IMR-90 (cell line): ENCODE results near the gene EIF4E1B. TPM values are rescaled to one million over a fixed set of nuclear protein-coding genes. Genes with fewer than 3 reads are reported as not detected.

Experiments used
- ATAC-seq: fragments of 200-7000 bp; cut with Tn5 transposase; 2 replicates; pipeline ENCODE4 v1.9.1; 2020; ENCODE audit warnings: low read depth, mild to moderate bottlenecking, moderate library complexity
- BruUV-seq: library from RNA; stranded (reverse); fragments of 400-500 nt; replicated peaks from 2 replicates; lab custom pipeline; 2021; lab: Mats Ljungman, UMichigan
- CTCF ChIA-PET: fragments of 300-600 bp; formaldehyde crosslinking; extraction: SDS; loops from one replicate; lab custom pipeline; 2021; ENCODE audit warnings: antibody characterized with exemption; lab: Yijun Ruan, JAX
- POLR2A ChIA-PET: fragments of 300-600 bp; sonication (Branson Sonifier 250); formaldehyde crosslinking; loops from one replicate; lab custom pipeline; 2022; ENCODE audit warnings: antibody characterized with exemption; ENCODE audit not compliant: unreplicated experiment; lab: Charles Lee
- DNase-seq: peaks from one replicate; pipeline ENCODE4 v3.0.0; 2013
- H2AFZ ChIP-seq: replicated peaks from 2 replicates; pipeline ENCODE3; 2013; ENCODE audit warnings: low read length, mild to moderate bottlenecking; ENCODE audit not compliant: poor library complexity
- H2AK5ac ChIP-seq: 2 replicates; pipeline ENCODE4 v1.6.1; 2013; ENCODE audit warnings: low read depth, low read length, inconsistent platforms
- H2AK9ac ChIP-seq: replicated peaks from 2 replicates; pipeline ENCODE3; 2013; ENCODE audit warnings: mild to moderate bottlenecking, low read depth, low read length, moderate library complexity; ENCODE audit not compliant: poor library complexity
- H2BK120ac ChIP-seq: 2 replicates; pipeline ENCODE4 v1.6.1; 2013; ENCODE audit warnings: low read depth, low read length, inconsistent platforms
- H2BK15ac ChIP-seq: 3 replicates; pipeline ENCODE4 v1.6.1; 2013; ENCODE audit warnings: low read depth, low read length, inconsistent platforms
- H2BK20ac ChIP-seq: 2 replicates; pipeline ENCODE4 v1.6.1; 2013; ENCODE audit warnings: low read depth, mild to moderate bottlenecking, inconsistent platforms, low read length, moderate library complexity
- H2BK5ac ChIP-seq: 2 replicates; pipeline ENCODE4 v1.6.1; 2013; ENCODE audit warnings: mild to moderate bottlenecking, low read depth, low read length, inconsistent platforms; ENCODE audit not compliant: poor library complexity, severe bottlenecking
- H3K14ac ChIP-seq: replicated peaks from 2 replicates; pipeline ENCODE4 v1.6.1; 2013; ENCODE audit warnings: low read depth, low read length, inconsistent platforms
- H3K18ac ChIP-seq: 2 replicates; pipeline ENCODE4 v1.6.1; 2013; ENCODE audit warnings: low read depth, low read length, control low read depth
- H3K23ac ChIP-seq: 2 replicates; pipeline ENCODE4 v1.6.1; 2013; ENCODE audit warnings: low read depth, low read length, inconsistent platforms
- H3K27ac ChIP-seq: 2 replicates; pipeline ENCODE4 v1.5.1; 2013; ENCODE audit warnings: mild to moderate bottlenecking, control low read depth, low read length; ENCODE audit not compliant: insufficient read depth
- H3K27me3 ChIP-seq: 2 replicates; pipeline ENCODE4 v1.6.1; 2013; ENCODE audit warnings: low read length; ENCODE audit not compliant: control insufficient read depth, insufficient read depth
- H3K36me3 ChIP-seq: 2 replicates; pipeline ENCODE4 v1.6.1; 2013; ENCODE audit warnings: low read length, mixed read lengths; ENCODE audit not compliant: control insufficient read depth, insufficient read depth
- H3K4ac ChIP-seq: 2 replicates; pipeline ENCODE4 v1.6.1; 2013; ENCODE audit warnings: low read depth, low read length, inconsistent platforms
- H3K4me1 ChIP-seq: 2 replicates; pipeline ENCODE4 v1.6.1; 2013; ENCODE audit warnings: low read length, mixed read lengths; ENCODE audit not compliant: control insufficient read depth, insufficient read depth
- H3K4me2 ChIP-seq: 2 replicates; pipeline ENCODE4 v1.6.1; 2013; ENCODE audit warnings: low read depth, mild to moderate bottlenecking, control low read depth, low read length, moderate library complexity
- H3K4me3 ChIP-seq: 2 replicates; pipeline ENCODE4 v1.5.1; 2013; ENCODE audit warnings: low read depth, mild to moderate bottlenecking, control low read depth, low read length, moderate library complexity; ENCODE audit not compliant: insufficient read depth
- H3K56ac ChIP-seq: 2 replicates; pipeline ENCODE4 v1.6.1; 2013; ENCODE audit warnings: low read length, inconsistent platforms; ENCODE audit not compliant: insufficient read depth; ENCODE audit errors: extremely low read depth
- H3K79me1 ChIP-seq, 2 experiments: 2 replicates each; pipeline ENCODE4 v1.6.1; 2013; ENCODE audit warnings: low read length in 2 of 2, inconsistent platforms in 1 of 2, low read depth in 1 of 2
- H3K9ac ChIP-seq: 2 replicates; pipeline ENCODE4 v1.6.1; 2013; ENCODE audit warnings: low read depth, low read length, control low read depth
- H3K9me1 ChIP-seq: 2 replicates; pipeline ENCODE4 v1.6.1; 2013; ENCODE audit warnings: low read length, inconsistent platforms; ENCODE audit not compliant: insufficient read depth
- H3K9me3 ChIP-seq: 2 replicates; pipeline ENCODE4 v1.6.1; 2013; ENCODE audit warnings: low read length; ENCODE audit not compliant: control insufficient read depth, insufficient read depth
- H4K20me1 ChIP-seq: 2 replicates; pipeline ENCODE4 v1.6.1; 2013; ENCODE audit warnings: low read length, inconsistent platforms; ENCODE audit not compliant: insufficient read depth
- H4K5ac ChIP-seq: 2 replicates; pipeline ENCODE4 v1.6.1; 2013; ENCODE audit warnings: mild to moderate bottlenecking, low read depth, low read length, control low read depth
- H4K8ac ChIP-seq, 2 experiments: 2 replicates each; pipeline ENCODE4 v1.6.1; 2013; ENCODE audit warnings: low read depth in 2 of 2, low read length in 2 of 2, control low read depth in 1 of 2, inconsistent platforms in 1 of 2
- H4K91ac ChIP-seq: 2 replicates; pipeline ENCODE4 v1.6.1; 2013; ENCODE audit warnings: low read depth, low read length, inconsistent platforms; ENCODE audit not compliant: insufficient read depth
- BHLHE40 ChIP-seq: fragments of 150-350 bp; IDR thresholded peaks from 2 replicates; pipeline ENCODE4 v1.6.1; 2016; ENCODE audit warnings: mild to moderate bottlenecking, low read depth, low read length
- CEBPB ChIP-seq: IDR thresholded peaks from 2 replicates; pipeline ENCODE4 v1.6.1; 2012; ENCODE audit warnings: low read depth, low read length, improper control_type of control experiment
- CHD1 ChIP-seq: IDR thresholded peaks from 2 replicates; pipeline ENCODE4 v1.6.1; 2012; ENCODE audit warnings: low read depth, low read length, improper control_type of control experiment
- FOS ChIP-seq: fragments of 150-350 bp; IDR thresholded peaks from 2 replicates; pipeline ENCODE4 v1.6.1; 2016; ENCODE audit warnings: low read depth, low read length
- MAZ ChIP-seq: IDR thresholded peaks from 2 replicates; pipeline ENCODE4 v1.6.1; 2012; ENCODE audit warnings: low read depth, mild to moderate bottlenecking, low read length, improper control_type of control experiment, moderate library complexity, borderline replicate concordance
- MXI1 ChIP-seq: IDR thresholded peaks from 2 replicates; pipeline ENCODE4 v1.6.1; 2012; ENCODE audit warnings: low read depth, mild to moderate bottlenecking, low read length, moderate library complexity, borderline replicate concordance
- RAD21 ChIP-seq: IDR thresholded peaks from 2 replicates; pipeline ENCODE4 v1.6.1; 2012; ENCODE audit warnings: low read length, improper control_type of control experiment
- RFX5 ChIP-seq: IDR thresholded peaks from 2 replicates; pipeline ENCODE4 v1.8.0; 2012; ENCODE audit warnings: low read depth, mild to moderate bottlenecking, low read length, moderate library complexity
- SMC3 ChIP-seq: fragments of 150-350 bp; IDR thresholded peaks from 2 replicates; pipeline ENCODE4 v1.6.1; 2016; ENCODE audit warnings: low read depth, mild to moderate bottlenecking, antibody characterized with exemption, low read length, moderate library complexity
- WGBS, 2 experiments: methylation state at CpG; one replicate each; pipeline versions ENCODE4 v1.1.5 to v1.1.7; 2013; ENCODE audit warnings: missing lambda C conversion rate in 2 of 2; ENCODE audit not compliant: insufficient read length in 1 of 2; ENCODE audit errors: extremely low coverage in 2 of 2; 5-methylcytosine and 5-hydroxymethylcytosine counted together
- dilution Hi-C: fragments of 300-500 bp; cut with HindIII; formaldehyde crosslinking; loops from one replicate; pipeline ENCODE4 v1.14.3; 2018; ENCODE audit warnings: low sequenced_read_pairs; ENCODE audit not compliant: unreplicated experiment
- in situ Hi-C: fragments of 300-500 bp; cut with MboI; formaldehyde crosslinking; loops from 3 replicates; pipeline ENCODE4 v1.14.3; 2019; ENCODE audit warnings: low sequenced_read_pairs, inconsistent platforms, mixed read lengths
- intact Hi-C: fragments of 100-400 bp; cut with micrococcal nuclease; formaldehyde crosslinking; loops from 2 replicates; pipeline ENCODE4 v1.10.0; 2022
- polyA plus RNA-seq, 3 experiments: library from polyadenylated mRNA; depleted of rRNA; stranded (reverse); fragments of >200 nt; gene quantifications; 2 replicates each; pipeline ENCODE4 v1.2.3, GENCODE V29; 2012; ENCODE audit warnings: low replicate concordance in 1 of 3
- total RNA-seq: library from RNA; depleted of rRNA; stranded (reverse); fragments of >200 nt; gene quantifications from 2 replicates; pipeline ENCODE4 v1.2.3, GENCODE V29; 2012
- TF ChIP-seq, protein P1 (sequence below): fragments of 150-350 bp; IDR thresholded peaks from 2 replicates; pipeline ENCODE4 v1.6.1; 2016; ENCODE audit warnings: low read depth, mild to moderate bottlenecking, low read length, moderate library complexity, borderline replicate concordance
- TF ChIP-seq, protein P2 (sequence below): fragments of 150-350 bp; IDR thresholded peaks from 2 replicates; pipeline ENCODE4 v1.6.1; 2017; ENCODE audit warnings: mild to moderate bottlenecking, antibody characterized with exemption, low read length, low read depth

Gene EIF4E1B
- total and polyA plus RNA-seq, 2 of the 4 experiments (the other 2 are of a cell fraction): not detected

GRCh38 chr5:176626876-176627236 is 3.6 kb upstream of the EIF4E1B start:
- Histone ChIP-seq H3K4me3 (no peak overlapping the region), H3K36me3 (no peaks in the 10 kb centered on the region), H3K14ac (no peak overlapping the region), H3K9me3 (no peaks in the 10 kb centered on the region), H3K56ac (no peak overlapping the region), H2AFZ (no peak overlapping the region), H2BK20ac (no peak overlapping the region), H2AK9ac (no peak overlapping the region), H3K4me1 (peaks cover 2% of the 10 kb centered on the region; the same call in 1 of the 2 replicates), H4K5ac (no peak overlapping the region), H4K8ac (no peak overlapping the region), H3K9ac (no peak overlapping the region), H3K9me1 (peaks cover 3% of the 10 kb centered on the region; the same call in 1 of the 2 replicates), H3K27ac (no peak overlapping the region), H3K79me1 (no peaks in the 10 kb centered on the region), H2BK5ac (no peak overlapping the region), H2BK15ac (no peak overlapping the region), H4K20me1 (no peaks in the 10 kb centered on the region; the same call in 1 of the 2 replicates), H4K91ac (no peak overlapping the region), H3K27me3 (peaks cover 66% of the 10 kb centered on the region), H3K23ac (no peak overlapping the region), H2BK120ac (no peak overlapping the region), H3K4ac (no peak overlapping the region), H3K18ac (no peak overlapping the region), H2AK5ac (no peak overlapping the region), H3K4me2 (no peak overlapping the region)
- no peak for TF ChIP-seq RAD21
- TF ChIP-seq BHLHE40: no peak
- no peak for TF ChIP-seq SMC3
- TF ChIP-seq, protein P1, sequence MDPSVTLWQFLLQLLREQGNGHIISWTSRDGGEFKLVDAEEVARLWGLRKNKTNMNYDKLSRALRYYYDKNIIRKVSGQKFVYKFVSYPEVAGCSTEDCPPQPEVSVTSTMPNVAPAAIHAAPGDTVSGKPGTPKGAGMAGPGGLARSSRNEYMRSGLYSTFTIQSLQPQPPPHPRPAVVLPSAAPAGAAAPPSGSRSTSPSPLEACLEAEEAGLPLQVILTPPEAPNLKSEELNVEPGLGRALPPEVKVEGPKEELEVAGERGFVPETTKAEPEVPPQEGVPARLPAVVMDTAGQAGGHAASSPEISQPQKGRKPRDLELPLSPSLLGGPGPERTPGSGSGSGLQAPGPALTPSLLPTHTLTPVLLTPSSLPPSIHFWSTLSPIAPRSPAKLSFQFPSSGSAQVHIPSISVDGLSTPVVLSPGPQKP: no peak
- TF ChIP-seq CEBPB: no peak
- TF ChIP-seq MAZ: no peak
- TF ChIP-seq MXI1: no peak
- no peak for TF ChIP-seq RFX5
- TF ChIP-seq, protein P2, sequence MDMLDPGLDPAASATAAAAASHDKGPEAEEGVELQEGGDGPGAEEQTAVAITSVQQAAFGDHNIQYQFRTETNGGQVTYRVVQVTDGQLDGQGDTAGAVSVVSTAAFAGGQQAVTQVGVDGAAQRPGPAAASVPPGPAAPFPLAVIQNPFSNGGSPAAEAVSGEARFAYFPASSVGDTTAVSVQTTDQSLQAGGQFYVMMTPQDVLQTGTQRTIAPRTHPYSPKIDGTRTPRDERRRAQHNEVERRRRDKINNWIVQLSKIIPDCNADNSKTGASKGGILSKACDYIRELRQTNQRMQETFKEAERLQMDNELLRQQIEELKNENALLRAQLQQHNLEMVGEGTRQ: no peak
- no peak for TF ChIP-seq CHD1
- TF ChIP-seq FOS: no peak
- intact Hi-C loops (no loop called here), in situ Hi-C loops (loop anchor here (10.0 kb wide), 1 partner anchor 52 kb away; no protein-coding TSS in a partner anchor), dilution Hi-C loops (no loop called here)
- CTCF ChIA-PET: no interaction called here
- POLR2A ChIA-PET: no interaction called here
- no peak for ATAC-seq
- WGBS, 2 experiments: no CpG with 5 or more reads among the region's 7 CpGs
- no peak for DNase-seq
- no TSS peak for BruUV-seq
